ENCODE measurements around the gene CWH43.

GRCh38 chr4:48949518-48950219 lies 36.4 kb upstream of the CWH43 start:
- TF ChIP-seq CTCF (IDR thresholded peaks at IDR 0.05 in 2 of 3, conservative IDR thresholded peaks at IDR 0.05 in 1 of 3; ENCODE audit: insufficient read depth in 2 of 3, low read depth in 1 of 3, low read length in 3 of 3) (no peak), JUN (IDR thresholded peaks at IDR 0.05; ENCODE audit: borderline replicate concordance, low read depth, low read length) (no peak), JUN (CRISPR knock-in tag; IDR thresholded peaks at IDR 0.05; ENCODE audit: borderline replicate concordance) (no peak), ZNF384 (IDR thresholded peaks at IDR 0.05; ENCODE audit: low read depth, low read length) (no peak), MAZ (CRISPR knock-in tag; conservative IDR thresholded peaks at IDR 0.05 in 1 of 2, IDR thresholded peaks at IDR 0.05 in 1 of 2) (no peak), PURB (CRISPR knock-in tag; IDR thresholded peaks at IDR 0.05; ENCODE audit: low read depth) (no peak), XRCC5 (IDR thresholded peaks at IDR 0.05; ENCODE audit: low read depth, low read length) (no peak), PRMT5 (CRISPR knock-in tag; IDR thresholded peaks at IDR 0.05) (no peak), MAX (CRISPR knock-in tag; IDR thresholded peaks at IDR 0.05) (no peak), TCF3 (CRISPR knock-in tag; IDR thresholded peaks at IDR 0.05) (no peak), EGR1 (conservative IDR thresholded peaks at IDR 0.05) (no peak), EHMT2 (IDR thresholded peaks at IDR 0.05) (no peak), TBL1XR1 (IDR thresholded peaks at IDR 0.05; ENCODE audit: low read length in 2 of 2) (no peak), L3MBTL2 (IDR thresholded peaks at IDR 0.05) (no peak), ZBTB49 (CRISPR knock-in tag; IDR thresholded peaks at IDR 0.05; ENCODE audit: borderline replicate concordance) (no peak)
